ENCODE results near the gene CNST. TPM values are rescaled to one million over a fixed set of nuclear protein-coding genes. Genes with fewer than 3 reads are reported as not detected.

CNST gene
- total RNA-seq, 1 experiment from 2014 or later, result 21.0 TPM

GRCh38 chr1:246618240-246618808 is 52.1 kb downstream of the CNST start:
- TF ChIP-seq CTCF (conservative IDR thresholded peaks at IDR 0.05; ENCODE audit: low read depth, low read length) (no peak), EZH2 (IDR thresholded peaks at IDR 0.05; ENCODE audit: borderline replicate concordance, low read depth, low read length, poor library complexity, severe bottlenecking) (no peak)
- Histone ChIP-seq H3K27me3 (replicated peaks; ENCODE audit: insufficient read depth, low read depth, low read length, poor library complexity) (no peaks in the 10 kb centered on the region), H3K4me1 (ENCODE audit: insufficient read depth, low read length, poor library complexity, severe bottlenecking) (peaks cover 14% of the 10 kb centered on the region), H3K27ac (ENCODE audit: low read depth, low read length, poor library complexity, severe bottlenecking) (no peak overlapping the region), H3K4me3 (ENCODE audit: low read depth, low read length, poor library complexity, severe bottlenecking) (no peak overlapping the region), H3K9me3 (ENCODE audit: low read depth, low read length, poor library complexity, severe bottlenecking) (no peaks in the 10 kb centered on the region), H3K36me3 (ENCODE audit: insufficient read depth, low read length, poor library complexity, severe bottlenecking) (no peaks in the 10 kb centered on the region)
- DNase-seq (ENCODE audit: low spot score), result no peak
- ChIA-PET CTCF (no interaction called here), POLR2A (ENCODE audit: low non-redundant PET) (no interaction called here)
- no TSS peak for BruUV-seq (replicated peaks)
- intact Hi-C loops (cut with micrococcal nuclease; ENCODE audit: unreplicated experiment), result no loop called here

GRCh38 chr1:246622035-246622652 is 55.9 kb downstream of the CNST start:
- Histone ChIP-seq H3K9me3 (ENCODE audit: low read depth, low read length, poor library complexity, severe bottlenecking) (no peaks in the 10 kb centered on the region), H3K36me3 (ENCODE audit: insufficient read depth, low read length, poor library complexity, severe bottlenecking) (no peaks in the 10 kb centered on the region), H3K27ac (ENCODE audit: low read depth, low read length, poor library complexity, severe bottlenecking) (no peak overlapping the region), H3K4me3 (ENCODE audit: low read depth, low read length, poor library complexity, severe bottlenecking) (no peak overlapping the region), H3K27me3 (replicated peaks; ENCODE audit: insufficient read depth, low read depth, low read length, poor library complexity) (no peaks in the 10 kb centered on the region), H3K4me1 (ENCODE audit: insufficient read depth, low read length, poor library complexity, severe bottlenecking) (peaks cover 11% of the 10 kb centered on the region)
- BruUV-seq (replicated peaks), result no TSS peak
- intact Hi-C loops (cut with micrococcal nuclease; ENCODE audit: unreplicated experiment), result no loop called here
- ChIA-PET CTCF (interaction anchor here (0.5 kb wide), 1 partner anchor 70 kb away, joined by 3 read pairs; no protein-coding TSS in a partner anchor), POLR2A (ENCODE audit: low non-redundant PET) (no interaction called here)
- TF ChIP-seq CTCF (conservative IDR thresholded peaks at IDR 0.05; ENCODE audit: low read depth, low read length), result no peak
- TF ChIP-seq EZH2 (IDR thresholded peaks at IDR 0.05; ENCODE audit: borderline replicate concordance, low read depth, low read length, poor library complexity, severe bottlenecking), result no peak
- DNase-seq (ENCODE audit: low spot score), result no peak

- no peaks in the 10 kb centered on the region for H3K36me3 ChIP-seq (ENCODE audit: insufficient read depth, low read length, poor library complexity, severe bottlenecking)
- H3K4me3 ChIP-seq (ENCODE audit: low read depth, low read length, poor library complexity, severe bottlenecking), result no peak overlapping the region
- BruUV-seq (replicated peaks), result no TSS peak
- H3K27me3 ChIP-seq (replicated peaks; ENCODE audit: insufficient read depth, low read depth, low read length, poor library complexity), result no peaks in the 10 kb centered on the region
- DNase-seq (ENCODE audit: low spot score), result no peak
- TF ChIP-seq CTCF (conservative IDR thresholded peaks at IDR 0.05; ENCODE audit: low read depth, low read length), result no peak
- no peak for TF ChIP-seq EZH2 (IDR thresholded peaks at IDR 0.05; ENCODE audit: borderline replicate concordance, low read depth, low read length, poor library complexity, severe bottlenecking)
- ChIA-PET CTCF (no interaction called here), POLR2A (ENCODE audit: low non-redundant PET) (no interaction called here)
- intact Hi-C loops (cut with micrococcal nuclease; ENCODE audit: unreplicated experiment), result no loop called here
- no peaks in the 10 kb centered on the region for H3K9me3 ChIP-seq (ENCODE audit: low read depth, low read length, poor library complexity, severe bottlenecking)
- no peak overlapping the region for H3K27ac ChIP-seq (ENCODE audit: low read depth, low read length, poor library complexity, severe bottlenecking)
- no peaks in the 10 kb centered on the region for H3K4me1 ChIP-seq (ENCODE audit: insufficient read depth, low read length, poor library complexity, severe bottlenecking)
Measured at GRCh38 chr1:246624091-246624490, 57.8 kb downstream of the CNST start.

Data from A673 (cell line).